ENCODE measurements around the gene SDK2.

DNA sequence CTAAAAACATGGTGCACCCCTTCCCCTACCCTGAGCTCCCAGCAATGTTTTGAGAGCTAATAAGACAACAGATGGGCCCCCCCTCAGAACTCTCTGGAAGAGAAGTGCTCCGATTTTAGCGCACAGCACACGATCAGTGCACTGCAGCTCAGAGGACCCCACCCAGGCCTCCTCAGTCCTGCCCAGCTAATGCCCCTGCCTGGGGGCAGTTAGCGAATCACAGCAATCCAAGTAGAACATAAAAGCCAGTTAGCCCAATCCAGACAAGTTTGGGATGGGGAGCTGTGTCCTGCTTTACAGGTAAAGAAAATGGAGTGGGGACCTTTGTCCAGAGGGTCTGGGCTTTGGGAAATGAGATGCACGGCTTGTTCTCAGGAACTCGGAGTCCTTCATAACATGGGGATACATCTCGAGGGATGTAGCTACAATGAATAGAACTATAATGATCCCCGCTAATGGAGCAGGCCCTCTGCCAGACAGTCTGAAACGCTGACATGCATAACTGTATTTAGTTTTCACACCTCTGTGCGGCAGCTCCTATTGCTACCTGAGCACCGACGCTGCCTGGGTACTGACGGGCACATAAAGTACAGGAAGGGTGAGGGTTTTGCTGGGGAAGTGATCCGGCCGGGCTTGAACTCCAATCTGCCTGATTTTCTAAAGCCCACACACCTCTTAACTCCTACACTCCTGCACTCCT is 302.7 kb downstream of the SDK2 start:
- TF ChIP-seq, protein P1, sequence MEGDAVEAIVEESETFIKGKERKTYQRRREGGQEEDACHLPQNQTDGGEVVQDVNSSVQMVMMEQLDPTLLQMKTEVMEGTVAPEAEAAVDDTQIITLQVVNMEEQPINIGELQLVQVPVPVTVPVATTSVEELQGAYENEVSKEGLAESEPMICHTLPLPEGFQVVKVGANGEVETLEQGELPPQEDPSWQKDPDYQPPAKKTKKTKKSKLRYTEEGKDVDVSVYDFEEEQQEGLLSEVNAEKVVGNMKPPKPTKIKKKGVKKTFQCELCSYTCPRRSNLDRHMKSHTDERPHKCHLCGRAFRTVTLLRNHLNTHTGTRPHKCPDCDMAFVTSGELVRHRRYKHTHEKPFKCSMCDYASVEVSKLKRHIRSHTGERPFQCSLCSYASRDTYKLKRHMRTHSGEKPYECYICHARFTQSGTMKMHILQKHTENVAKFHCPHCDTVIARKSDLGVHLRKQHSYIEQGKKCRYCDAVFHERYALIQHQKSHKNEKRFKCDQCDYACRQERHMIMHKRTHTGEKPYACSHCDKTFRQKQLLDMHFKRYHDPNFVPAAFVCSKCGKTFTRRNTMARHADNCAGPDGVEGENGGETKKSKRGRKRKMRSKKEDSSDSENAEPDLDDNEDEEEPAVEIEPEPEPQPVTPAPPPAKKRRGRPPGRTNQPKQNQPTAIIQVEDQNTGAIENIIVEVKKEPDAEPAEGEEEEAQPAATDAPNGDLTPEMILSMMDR (IDR thresholded peaks at IDR 0.05): no peak
- no peak for TF ChIP-seq POLR2A (IDR thresholded peaks at IDR 0.05)

Data from Peyer's patch (tissue), 4 donors.